Fibroblast of the aortic adventitia (primary cell): ENCODE results near the gene HMX1. TPM values are rescaled to one million over a fixed set of nuclear protein-coding genes. Genes with fewer than 3 reads are reported as not detected.

ENCODE experiments used
- DNase-seq: peaks from one replicate; pipeline ENCODE4 v3.0.0-alpha.2; 2010; ENCODE audit warnings: low read depth
- H3K4me3 ChIP-seq: 2 replicates; pipeline ENCODE4 v1.5.1; 2011; ENCODE audit warnings: low read depth, mild to moderate bottlenecking, control low read depth, low read length, moderate library complexity
- total RNA-seq: library from RNA; depleted of rRNA; stranded (reverse); fragments of >200 nt; gene quantifications from 2 replicates; pipeline ENCODE4 v1.2.3, GENCODE V29; 2012; ENCODE audit warnings: low replicate concordance
- TF ChIP-seq, protein P1 (sequence below): IDR thresholded peaks from 2 replicates; pipeline ENCODE4 v1.5.1; 2011; ENCODE audit warnings: mild to moderate bottlenecking, low read length, control low read depth, inconsistent platforms; ENCODE audit not compliant: insufficient read depth

The HMX1 gene
- total RNA-seq, 1 donor: not detected

DNA sequence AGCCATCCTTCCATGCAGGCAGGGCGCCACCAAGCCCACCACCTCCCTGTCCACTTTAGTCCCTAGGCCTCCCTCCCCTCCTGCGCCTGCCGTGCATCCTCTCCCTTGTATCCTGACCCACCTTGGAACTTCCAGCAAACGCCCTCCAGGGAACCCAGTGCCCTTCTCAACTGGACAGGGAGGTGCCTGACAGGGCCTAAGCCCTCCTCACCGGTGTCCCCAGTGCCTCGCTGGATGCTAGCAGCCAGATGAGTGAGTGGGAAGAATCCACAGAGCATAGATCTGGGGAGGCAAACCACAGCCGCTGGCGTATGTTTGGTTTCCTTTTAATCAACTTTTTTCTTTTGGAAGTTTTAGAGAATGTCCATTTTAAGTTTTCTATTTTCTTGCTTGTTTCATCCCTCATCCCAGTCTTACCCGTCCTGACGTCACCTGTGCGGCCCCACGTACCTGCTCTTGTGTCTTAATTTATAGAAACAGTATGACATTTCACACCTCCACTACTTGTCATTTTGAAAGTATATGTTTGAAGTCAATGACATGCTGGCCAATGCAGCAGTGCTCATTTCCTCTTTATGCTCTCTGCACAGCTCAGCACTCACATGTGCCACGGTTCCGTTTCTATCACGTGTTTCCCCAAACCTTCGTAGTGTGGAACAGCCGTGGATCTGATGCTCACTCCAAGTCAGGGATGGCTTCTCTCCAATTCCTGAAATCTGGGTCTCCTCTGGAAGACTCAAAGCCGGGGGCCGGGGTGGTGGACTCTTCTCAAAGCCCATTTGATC is 3.4 kb upstream of the HMX1 start:
- TF ChIP-seq, protein P1, sequence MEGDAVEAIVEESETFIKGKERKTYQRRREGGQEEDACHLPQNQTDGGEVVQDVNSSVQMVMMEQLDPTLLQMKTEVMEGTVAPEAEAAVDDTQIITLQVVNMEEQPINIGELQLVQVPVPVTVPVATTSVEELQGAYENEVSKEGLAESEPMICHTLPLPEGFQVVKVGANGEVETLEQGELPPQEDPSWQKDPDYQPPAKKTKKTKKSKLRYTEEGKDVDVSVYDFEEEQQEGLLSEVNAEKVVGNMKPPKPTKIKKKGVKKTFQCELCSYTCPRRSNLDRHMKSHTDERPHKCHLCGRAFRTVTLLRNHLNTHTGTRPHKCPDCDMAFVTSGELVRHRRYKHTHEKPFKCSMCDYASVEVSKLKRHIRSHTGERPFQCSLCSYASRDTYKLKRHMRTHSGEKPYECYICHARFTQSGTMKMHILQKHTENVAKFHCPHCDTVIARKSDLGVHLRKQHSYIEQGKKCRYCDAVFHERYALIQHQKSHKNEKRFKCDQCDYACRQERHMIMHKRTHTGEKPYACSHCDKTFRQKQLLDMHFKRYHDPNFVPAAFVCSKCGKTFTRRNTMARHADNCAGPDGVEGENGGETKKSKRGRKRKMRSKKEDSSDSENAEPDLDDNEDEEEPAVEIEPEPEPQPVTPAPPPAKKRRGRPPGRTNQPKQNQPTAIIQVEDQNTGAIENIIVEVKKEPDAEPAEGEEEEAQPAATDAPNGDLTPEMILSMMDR: no peak
- H3K4me3 ChIP-seq: no peak overlapping the region
- no peak for DNase-seq

DNA sequence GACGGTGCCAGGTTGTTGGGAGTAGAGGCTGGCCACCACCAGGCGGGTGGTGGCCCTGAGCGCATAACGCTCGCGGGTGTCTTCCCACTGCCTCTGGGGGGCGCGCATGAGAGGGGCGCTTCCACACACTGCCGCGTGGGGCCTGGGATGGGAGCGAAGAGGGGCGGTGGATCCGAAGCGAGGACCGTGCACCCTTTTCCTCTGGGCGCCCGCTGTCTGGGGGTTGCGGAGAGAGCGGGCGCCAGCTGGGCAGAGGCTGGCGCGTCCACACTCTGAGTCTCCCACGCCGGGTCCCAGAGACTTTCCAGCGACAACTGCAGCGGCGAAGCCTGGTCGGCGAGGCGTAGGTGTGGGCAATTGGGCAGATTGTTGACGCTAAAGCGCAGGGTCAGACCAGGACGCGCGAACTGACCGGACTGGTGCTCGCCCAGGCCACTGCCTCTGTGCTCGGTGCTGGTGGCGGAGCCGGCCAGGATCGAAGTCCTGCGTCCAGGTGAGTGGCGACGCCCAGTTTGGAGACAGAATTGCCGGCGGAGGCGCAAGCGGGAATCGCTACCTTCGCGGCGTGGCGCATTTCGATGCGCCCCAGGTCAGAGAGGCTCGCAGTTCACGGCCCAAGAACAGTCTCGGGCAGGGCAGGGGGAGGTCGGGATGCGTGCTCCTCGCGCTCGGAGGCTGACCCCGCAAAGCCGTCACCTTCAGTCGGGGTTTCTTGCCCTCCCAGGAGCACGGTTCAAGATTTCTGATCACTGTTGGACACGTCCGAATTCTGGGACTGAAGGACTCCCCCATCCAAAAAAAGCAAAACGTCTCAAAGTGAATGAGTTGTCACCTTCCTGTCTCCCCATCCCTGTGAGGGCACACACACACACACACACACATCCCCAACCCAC is 2.6 kb upstream of the HMX1 start:
- no peak for DNase-seq
- no peak overlapping the region for H3K4me3 ChIP-seq
- TF ChIP-seq, protein P1: no peak

DNA sequence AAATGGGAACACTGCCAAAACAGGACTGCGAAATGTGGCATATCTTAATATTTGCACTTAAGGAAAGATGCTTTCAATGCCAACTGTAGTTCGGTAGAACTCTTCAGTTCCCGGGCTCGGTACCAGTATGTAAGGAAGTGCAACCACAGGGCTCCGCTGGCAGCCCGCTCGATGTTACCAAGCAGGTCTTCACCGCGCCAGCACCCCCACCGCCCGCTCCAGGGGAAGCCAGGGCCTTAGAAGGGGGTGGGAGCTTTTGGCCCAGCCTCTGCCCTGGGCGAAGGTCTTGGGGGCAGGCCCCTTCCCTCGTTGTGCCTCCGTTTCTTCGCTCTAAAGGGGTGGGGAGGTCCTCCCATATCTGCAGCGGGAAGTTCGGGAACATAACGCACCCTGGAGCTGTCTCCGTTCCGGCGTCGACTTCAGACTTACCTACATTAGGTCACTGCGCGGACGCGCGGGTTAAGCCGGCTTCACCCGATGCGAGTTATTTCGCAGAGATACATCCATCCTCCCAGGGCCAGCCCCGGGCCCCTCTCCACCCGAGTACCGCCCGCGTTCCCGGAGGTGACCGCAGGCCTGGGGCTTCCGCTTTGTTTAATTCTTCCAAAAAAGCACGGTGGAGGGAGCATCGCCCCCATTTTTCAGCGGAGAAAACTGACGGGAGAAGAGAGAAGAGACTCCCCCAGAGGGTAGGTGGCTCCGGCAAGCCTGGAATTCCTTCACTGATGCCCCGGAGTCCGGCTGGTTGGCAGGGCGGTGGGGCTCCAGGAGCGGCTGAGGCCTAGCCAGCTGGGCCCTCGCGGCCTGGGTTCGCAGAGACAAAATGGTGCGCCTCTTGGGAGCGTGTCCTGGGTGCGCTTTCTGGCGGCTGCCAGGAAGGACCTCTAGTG is 1.0 kb upstream of the HMX1 start:
- no peak overlapping the region for H3K4me3 ChIP-seq
- TF ChIP-seq, protein P1: no peak
- DNase-seq: no peak

DNA sequence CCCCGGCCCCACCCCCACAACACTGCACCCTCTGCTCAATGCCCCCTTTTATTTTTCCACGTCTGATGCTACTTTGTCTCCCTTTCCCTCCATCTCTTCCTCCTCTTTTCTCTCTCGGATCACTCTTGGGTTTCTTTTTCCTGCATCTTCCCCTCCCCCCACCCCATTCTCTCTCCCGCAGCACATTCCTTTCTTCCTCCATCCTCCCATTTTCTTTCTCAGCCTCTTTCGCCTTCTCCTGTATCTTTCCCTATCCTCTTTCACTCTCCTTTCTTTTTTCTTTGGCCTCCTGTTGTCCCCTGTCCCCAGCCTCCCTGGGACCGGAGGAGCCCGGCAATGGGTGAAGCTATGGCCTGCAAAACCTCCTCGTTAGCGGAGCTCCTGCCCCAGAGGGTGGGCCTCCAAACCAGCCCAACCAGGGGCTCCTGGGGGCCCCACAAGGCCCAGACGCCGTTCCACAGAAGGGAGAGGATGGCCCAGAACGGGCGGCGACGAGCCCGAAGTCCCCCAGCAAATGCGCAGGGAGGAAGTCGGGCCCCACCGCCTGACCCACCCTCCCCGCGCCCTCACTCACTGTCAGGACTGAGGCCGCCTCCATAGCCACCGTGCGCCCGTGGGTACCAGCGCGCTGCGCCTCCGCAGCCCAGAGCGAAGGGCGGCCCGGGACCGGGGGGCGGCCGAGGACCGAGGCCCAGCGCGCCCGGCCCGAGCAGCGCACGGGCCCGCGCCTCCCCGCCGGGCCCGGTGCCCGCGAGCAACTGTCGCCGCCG is 807 bp downstream of the HMX1 start:
- DNase-seq: no peak
- TF ChIP-seq, protein P1: no peak
- H3K4me3 ChIP-seq: no peak overlapping the region

DNA sequence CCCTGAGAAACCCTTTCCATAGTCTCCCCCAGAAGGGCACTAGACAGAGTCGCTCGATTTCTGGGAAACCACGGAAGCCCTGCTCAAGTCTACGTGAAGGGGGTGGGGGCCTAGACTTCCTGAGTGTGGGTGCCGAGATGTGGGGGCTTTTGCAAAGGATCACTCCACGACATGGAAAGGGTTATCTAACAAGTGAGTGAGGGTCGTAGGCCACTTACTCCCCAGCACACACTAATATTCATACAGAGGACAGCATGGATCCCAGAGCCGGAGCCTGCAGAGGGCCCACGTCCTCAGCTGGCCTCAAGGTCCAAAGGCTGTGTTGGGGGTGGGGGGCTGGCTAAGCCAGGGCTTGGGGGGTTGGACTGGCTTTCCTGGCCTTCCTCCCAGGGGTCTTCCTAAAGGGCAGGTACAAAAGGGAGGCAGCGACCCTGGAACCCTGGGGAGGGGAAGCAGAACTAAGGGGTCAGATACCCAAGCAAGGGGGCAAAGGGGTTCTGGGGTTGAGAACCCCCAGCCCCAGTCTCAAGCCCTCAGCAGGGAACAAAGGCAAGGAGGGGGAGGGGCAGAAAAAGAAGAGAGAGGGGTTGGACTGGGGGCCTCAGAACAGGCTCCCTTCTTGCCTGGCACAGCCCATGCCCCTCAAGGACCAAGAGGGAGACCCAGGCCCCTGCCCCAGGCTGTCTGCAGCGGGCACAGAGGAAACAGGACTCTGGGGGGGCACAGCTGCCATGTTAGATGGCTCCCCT is 1.6 kb downstream of the HMX1 start:
- H3K4me3 ChIP-seq: no peak overlapping the region
- DNase-seq: no peak
- TF ChIP-seq, protein P1: no peak
